Measurements from ENCODE around the gene OR51A4.

DNA sequence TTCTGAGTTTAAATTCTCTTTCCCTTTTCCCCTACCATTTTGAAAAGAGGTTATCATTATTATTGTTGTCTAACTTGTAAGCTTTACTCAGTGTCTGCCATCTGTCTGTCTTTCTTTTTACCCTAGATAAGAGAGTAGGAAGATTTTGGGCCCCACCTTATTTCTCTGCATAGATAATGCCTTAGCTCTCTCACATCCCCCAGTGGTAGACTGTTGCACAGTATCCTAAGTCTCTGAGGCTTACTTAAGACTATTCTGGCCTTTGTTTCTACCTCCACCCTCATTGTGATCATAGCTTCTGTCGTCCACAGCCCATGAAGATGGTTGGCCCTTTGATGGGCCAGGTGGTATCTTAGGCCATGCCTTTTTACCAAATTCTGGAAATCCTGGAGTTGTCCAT is 43.7 kb upstream of the OR51A4 start:
- TF ChIP-seq ZNF24 (IDR thresholded peaks at IDR 0.05) = no peak
- TF ChIP-seq ZNF224 (CRISPR knock-in tag; IDR thresholded peaks at IDR 0.05) = no peak
- TF ChIP-seq, protein P1, sequence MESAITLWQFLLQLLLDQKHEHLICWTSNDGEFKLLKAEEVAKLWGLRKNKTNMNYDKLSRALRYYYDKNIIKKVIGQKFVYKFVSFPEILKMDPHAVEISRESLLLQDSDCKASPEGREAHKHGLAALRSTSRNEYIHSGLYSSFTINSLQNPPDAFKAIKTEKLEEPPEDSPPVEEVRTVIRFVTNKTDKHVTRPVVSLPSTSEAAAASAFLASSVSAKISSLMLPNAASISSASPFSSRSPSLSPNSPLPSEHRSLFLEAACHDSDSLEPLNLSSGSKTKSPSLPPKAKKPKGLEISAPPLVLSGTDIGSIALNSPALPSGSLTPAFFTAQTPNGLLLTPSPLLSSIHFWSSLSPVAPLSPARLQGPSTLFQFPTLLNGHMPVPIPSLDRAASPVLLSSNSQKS (CRISPR knock-in tag; IDR thresholded peaks at IDR 0.05) = no peak
- no peak for TF ChIP-seq IRF2 (CRISPR knock-in tag; IDR thresholded peaks at IDR 0.05)
- no peak for TF ChIP-seq SREBF2 (CRISPR knock-in tag; IDR thresholded peaks at IDR 0.05)
- no peak for TF ChIP-seq NFRKB (IDR thresholded peaks at IDR 0.05; ENCODE audit: low read depth)
- TF ChIP-seq MTA2 (IDR thresholded peaks at IDR 0.05; ENCODE audit: low read depth) = no peak
- TF ChIP-seq TAF1 (IDR thresholded peaks at IDR 0.05; ENCODE audit: control insufficient read depth, extremely low read depth, insufficient read depth, low read length, severe bottlenecking) = no peak
- TF ChIP-seq NBN (IDR thresholded peaks at IDR 0.05; ENCODE audit: low read depth) = no peak
- TF ChIP-seq, protein P2, sequence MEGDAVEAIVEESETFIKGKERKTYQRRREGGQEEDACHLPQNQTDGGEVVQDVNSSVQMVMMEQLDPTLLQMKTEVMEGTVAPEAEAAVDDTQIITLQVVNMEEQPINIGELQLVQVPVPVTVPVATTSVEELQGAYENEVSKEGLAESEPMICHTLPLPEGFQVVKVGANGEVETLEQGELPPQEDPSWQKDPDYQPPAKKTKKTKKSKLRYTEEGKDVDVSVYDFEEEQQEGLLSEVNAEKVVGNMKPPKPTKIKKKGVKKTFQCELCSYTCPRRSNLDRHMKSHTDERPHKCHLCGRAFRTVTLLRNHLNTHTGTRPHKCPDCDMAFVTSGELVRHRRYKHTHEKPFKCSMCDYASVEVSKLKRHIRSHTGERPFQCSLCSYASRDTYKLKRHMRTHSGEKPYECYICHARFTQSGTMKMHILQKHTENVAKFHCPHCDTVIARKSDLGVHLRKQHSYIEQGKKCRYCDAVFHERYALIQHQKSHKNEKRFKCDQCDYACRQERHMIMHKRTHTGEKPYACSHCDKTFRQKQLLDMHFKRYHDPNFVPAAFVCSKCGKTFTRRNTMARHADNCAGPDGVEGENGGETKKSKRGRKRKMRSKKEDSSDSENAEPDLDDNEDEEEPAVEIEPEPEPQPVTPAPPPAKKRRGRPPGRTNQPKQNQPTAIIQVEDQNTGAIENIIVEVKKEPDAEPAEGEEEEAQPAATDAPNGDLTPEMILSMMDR (IDR thresholded peaks at IDR 0.05 in 2 of 3, conservative IDR thresholded peaks at IDR 0.05 in 1 of 3; ENCODE audit: insufficient read depth in 2 of 3, low read depth in 1 of 3, low read length in 3 of 3) = peak; percentile 62 to 79 (median 77)

Measured in K562 (cell line).